ENCODE results near the gene CPHXL2. TPM values are rescaled to one million over a fixed set of nuclear protein-coding genes. Genes with fewer than 3 reads are reported as not detected.

The CPHXL2 gene
- total RNA-seq, 2 donors from 2014 or later, result not detected

GRCh38 chr16:75644240-75645012 is 32.4 kb downstream of the CPHXL2 start:
- peak; percentile 12 for TF ChIP-seq CTCF (IDR thresholded peaks at IDR 0.05)
- no peak overlapping the region for H3K27ac ChIP-seq
- no peaks in the 10 kb centered on the region for H3K36me3 ChIP-seq

GRCh38 chr16:75640598-75640997 is 36.2 kb downstream of the CPHXL2 start:
- intact Hi-C loops (cut with DNase I), result no loop called here
- peaks cover 6% of the 10 kb centered on the region for H3K36me3 ChIP-seq
- H3K4me3 ChIP-seq, result no peak overlapping the region
- no peaks in the 10 kb centered on the region for H3K27me3 ChIP-seq
- no peak overlapping the region for H3K9ac ChIP-seq (ENCODE audit: low read depth in 2 of 2, low read length in 2 of 2)
- H3K4me1 ChIP-seq, result no peaks in the 10 kb centered on the region
- no peak overlapping the region for H3K27ac ChIP-seq
- no peaks in the 10 kb centered on the region for H3K9me3 ChIP-seq
- no peak for TF ChIP-seq CTCF (IDR thresholded peaks at IDR 0.05)
- no peak for DNase-seq

More at GRCh38 chr16:75644240-75645012, 32.4 kb downstream of the CPHXL2 start:
- no peaks in the 10 kb centered on the region for H3K27me3 ChIP-seq
- no peak overlapping the region for H3K4me3 ChIP-seq
- H3K4me1 ChIP-seq, result peaks cover 9% of the 10 kb centered on the region
- no peak for DNase-seq
- H3K9ac ChIP-seq (ENCODE audit: low read depth in 2 of 2, low read length in 2 of 2), result no peak overlapping the region
- intact Hi-C loops (cut with DNase I), result no loop called here
- no peaks in the 10 kb centered on the region for H3K9me3 ChIP-seq

GRCh38 chr16:75635036-75635435 is 41.8 kb downstream of the CPHXL2 start:
- Histone ChIP-seq H3K4me1 (no peaks in the 10 kb centered on the region), H3K4me3 (no peak overlapping the region), H3K9me3 (no peaks in the 10 kb centered on the region), H3K27me3 (no peaks in the 10 kb centered on the region), H3K27ac (no peak overlapping the region), H3K9ac (ENCODE audit: low read depth in 2 of 2, low read length in 2 of 2) (no peak overlapping the region), H3K36me3 (peaks cover 20% of the 10 kb centered on the region)
- no peak for DNase-seq
- TF ChIP-seq CTCF (IDR thresholded peaks at IDR 0.05), result no peak
- intact Hi-C loops (cut with DNase I), result no loop called here

GRCh38 chr16:75632857-75633256 is 44.0 kb downstream of the CPHXL2 start:
- DNase-seq, result no peak
- H3K4me3 ChIP-seq, result no peak overlapping the region
- intact Hi-C loops (cut with DNase I), result no loop called here
- H3K27me3 ChIP-seq, result no peaks in the 10 kb centered on the region
- no peak overlapping the region for H3K9ac ChIP-seq (ENCODE audit: low read depth in 2 of 2, low read length in 2 of 2)
- no peaks in the 10 kb centered on the region for H3K4me1 ChIP-seq
- no peak overlapping the region for H3K27ac ChIP-seq
- no peaks in the 10 kb centered on the region for H3K9me3 ChIP-seq
- peaks cover 32% of the 10 kb centered on the region for H3K36me3 ChIP-seq
- TF ChIP-seq CTCF (IDR thresholded peaks at IDR 0.05), result no peak

- intact Hi-C loops (cut with DNase I), result no loop called here
- H3K36me3 ChIP-seq, result peaks cover 26% of the 10 kb centered on the region
Observed at GRCh38 chr16:75630052-75630451, 46.8 kb downstream of the CPHXL2 start.

More at GRCh38 chr16:75630052-75630451, 46.8 kb downstream of the CPHXL2 start:
- Histone ChIP-seq H3K9me3 (no peaks in the 10 kb centered on the region), H3K27me3 (no peaks in the 10 kb centered on the region), H3K4me3 (no peak overlapping the region), H3K9ac (ENCODE audit: low read depth in 2 of 2, low read length in 2 of 2) (no peak overlapping the region), H3K4me1 (no peaks in the 10 kb centered on the region), H3K27ac (no peak overlapping the region)
- no peak for DNase-seq
- no peak for TF ChIP-seq CTCF (IDR thresholded peaks at IDR 0.05)

Data from colonic mucosa (tissue), 4 donors.